ENCODE measurements around the gene TTLL7. TPM values are rescaled to one million over a fixed set of nuclear protein-coding genes. Genes with fewer than 3 reads are reported as not detected.

TTLL7 gene
- total and polyA plus RNA-seq, 9 of the 15 experiments (the other 6 are each of a cell fraction or from before 2014, with no cell fraction given) = 0.63 to 2.6 (median 1.7) TPM

- Histone ChIP-seq H3K4me3 (no peak overlapping the region), H3K4me1 (replicated peaks in 1 of 2; ENCODE audit: control insufficient read depth in 2 of 2, insufficient read depth in 2 of 2, low read length in 2 of 2) (no peaks in the 10 kb centered on the region), H3K27me3 (ENCODE audit: control insufficient read depth in 2 of 2, insufficient read depth in 2 of 2, low read length in 2 of 2) (no peaks in the 10 kb centered on the region), H3K9me1 (ENCODE audit: control insufficient read depth, insufficient read depth, low read length) (no peaks in the 10 kb centered on the region), H3K9ac (ENCODE audit: insufficient read depth in 1 of 2, low read depth in 2 of 2, low read length in 2 of 2) (no peak overlapping the region), H3K9me3 (replicated peaks; ENCODE audit: control insufficient read depth, insufficient read depth, low read depth, low read length) (no peaks in the 10 kb centered on the region), H3K27ac (ENCODE audit: extremely low read depth, low read depth, low read length) (no peak overlapping the region), H3K79me2 (ENCODE audit: control insufficient read depth, insufficient read depth, low read length) (no peaks in the 10 kb centered on the region), H4K20me1 (replicated peaks; ENCODE audit: control insufficient read depth, insufficient read depth, low read length) (no peaks in the 10 kb centered on the region), H3K36me3 (ENCODE audit: control insufficient read depth, insufficient read depth, low read length) (no peaks in the 10 kb centered on the region), H3K4me2 (ENCODE audit: insufficient read depth, low read length) (no peak overlapping the region), H2AFZ (ENCODE audit: low read depth, low read length) (no peak overlapping the region)
- in situ Hi-C loops (cut with MboI) (no loop called here), intact Hi-C loops (cut with micrococcal nuclease) (no loop called here)
- 6% methylated on average over 3 of the region's 3 CpGs for WGBS (ENCODE audit: insufficient coverage, low coverage, missing lambda C conversion rate)
- FAIRE-seq (no peak), ATAC-seq (no peak), DNase-seq (ENCODE audit: extremely low read depth in 1 of 4, low spot score in 3 of 4) (no peak)
- no TSS peak for BruUV-seq (replicated peaks)
- POLR2A ChIA-PET = no interaction called here
- CTCF ChIA-PET (ENCODE audit: low intra/inter-chr PET ratio) = no interaction called here
- TF ChIP-seq CHD4 (IDR thresholded peaks at IDR 0.05; ENCODE audit: insufficient read depth, insufficient replicate concordance, low read depth, low read length, poor library complexity, severe bottlenecking) = no peak
- TF ChIP-seq ZBTB49 (CRISPR knock-in tag; IDR thresholded peaks at IDR 0.05; ENCODE audit: borderline replicate concordance) = no peak
- TF ChIP-seq RNF2 (IDR thresholded peaks at IDR 0.05) = no peak
- TF ChIP-seq, protein P1, sequence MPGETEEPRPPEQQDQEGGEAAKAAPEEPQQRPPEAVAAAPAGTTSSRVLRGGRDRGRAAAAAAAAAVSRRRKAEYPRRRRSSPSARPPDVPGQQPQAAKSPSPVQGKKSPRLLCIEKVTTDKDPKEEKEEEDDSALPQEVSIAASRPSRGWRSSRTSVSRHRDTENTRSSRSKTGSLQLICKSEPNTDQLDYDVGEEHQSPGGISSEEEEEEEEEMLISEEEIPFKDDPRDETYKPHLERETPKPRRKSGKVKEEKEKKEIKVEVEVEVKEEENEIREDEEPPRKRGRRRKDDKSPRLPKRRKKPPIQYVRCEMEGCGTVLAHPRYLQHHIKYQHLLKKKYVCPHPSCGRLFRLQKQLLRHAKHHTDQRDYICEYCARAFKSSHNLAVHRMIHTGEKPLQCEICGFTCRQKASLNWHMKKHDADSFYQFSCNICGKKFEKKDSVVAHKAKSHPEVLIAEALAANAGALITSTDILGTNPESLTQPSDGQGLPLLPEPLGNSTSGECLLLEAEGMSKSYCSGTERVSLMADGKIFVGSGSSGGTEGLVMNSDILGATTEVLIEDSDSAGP (CRISPR knock-in tag; IDR thresholded peaks at IDR 0.05) = no peak
- no peak for TF ChIP-seq E2F8 (IDR thresholded peaks at IDR 0.05; ENCODE audit: low read depth, partially characterized antibody)
Observed at GRCh38 chr1:83887483-83887882, 111.4 kb downstream of the TTLL7 start.
